GM23248 (cell line): ENCODE measurements around the gene CRYBG1. TPM values are rescaled to one million over a fixed set of nuclear protein-coding genes. Genes with fewer than 3 reads are reported as not detected.
"Not testable (repeated sequence)": the region's sequence is repeated elsewhere in the genome, so short reads cannot be mapped to it uniquely, and the experiment has no call there.

Experiments used
- DNase-seq: peaks from one replicate; pipeline ENCODE4 v3.0.0-alpha.2; 2015
- H2AFZ ChIP-seq: fragments of 200-600 bp; sonication (generic); 2 replicates; pipeline ENCODE4 v1.6.1; 2016; ENCODE audit warnings: antibody characterized with exemption
- H3F3A ChIP-seq: fragments of 200-600 bp; sonication (generic); 2 replicates; pipeline ENCODE4 v1.6.1; 2016; ENCODE audit warnings: mild to moderate bottlenecking, antibody characterized with exemption, mixed run types; ENCODE audit not compliant: insufficient read depth
- H3K27ac ChIP-seq: fragments of 200-600 bp; sonication (generic); 2 replicates; pipeline ENCODE4 v1.5.1; 2016; ENCODE audit warnings: mild to moderate bottlenecking
- H3K27me3 ChIP-seq: fragments of 200-600 bp; sonication (generic); replicated peaks from 2 replicates; pipeline ENCODE4 v1.6.1; 2016; ENCODE audit warnings: mild to moderate bottlenecking; ENCODE audit not compliant: insufficient read depth
- H3K36me3 ChIP-seq: fragments of 200-600 bp; sonication (generic); 2 replicates; pipeline ENCODE4 v1.6.1; 2016; ENCODE audit warnings: low read depth, mild to moderate bottlenecking
- H3K4me1 ChIP-seq: fragments of 200-600 bp; sonication (generic); 2 replicates; pipeline ENCODE4 v1.6.1; 2016; ENCODE audit warnings: mild to moderate bottlenecking; ENCODE audit not compliant: insufficient read depth
- H3K4me2 ChIP-seq: fragments of 200-600 bp; sonication (generic); one replicate; pipeline ENCODE4 v1.6.1; 2016; ENCODE audit warnings: mild to moderate bottlenecking; ENCODE audit not compliant: unreplicated experiment
- H3K4me3 ChIP-seq: fragments of 200-600 bp; sonication (generic); 2 replicates; pipeline ENCODE4 v1.5.1; 2016; ENCODE audit warnings: mild to moderate bottlenecking
- H3K79me2 ChIP-seq: fragments of 200-600 bp; sonication (generic); 2 replicates; pipeline ENCODE4 v1.6.1; 2016; ENCODE audit warnings: mild to moderate bottlenecking; ENCODE audit not compliant: insufficient read depth
- H3K9ac ChIP-seq: fragments of 200-600 bp; sonication (generic); 2 replicates; pipeline ENCODE4 v1.6.1; 2016; ENCODE audit warnings: mild to moderate bottlenecking
- H3K9me2 ChIP-seq: fragments of 200-600 bp; sonication (generic); 2 replicates; pipeline ENCODE4 v1.6.1; 2016; ENCODE audit warnings: mixed run types, mild to moderate bottlenecking, moderate library complexity; ENCODE audit not compliant: insufficient read depth
- H3K9me3 ChIP-seq: fragments of 200-600 bp; sonication (generic); one replicate; pipeline ENCODE4 v1.6.1; 2017; ENCODE audit warnings: low read depth
- H4K20me1 ChIP-seq: fragments of 200-600 bp; sonication (generic); 2 replicates; pipeline ENCODE4 v1.6.0; 2016; ENCODE audit not compliant: insufficient read depth
- EZH2 ChIP-seq: fragments of 200-600 bp; sonication (generic); IDR thresholded peaks from 2 replicates; pipeline ENCODE4 v1.6.1; 2018; ENCODE audit warnings: antibody characterized with exemption, mild to moderate bottlenecking; ENCODE audit not compliant: insufficient read depth, poor library complexity, severe bottlenecking
- EZH2phosphoT487 ChIP-seq: fragments of 200-600 bp; sonication (generic); IDR thresholded peaks from 2 replicates; pipeline ENCODE4 v1.6.1; 2018; ENCODE audit warnings: antibody characterized with exemption, moderate library complexity, mild to moderate bottlenecking, low read depth; ENCODE audit not compliant: insufficient read depth
- WGBS, 2 experiments: methylation state at CpG; one replicate each; pipeline ENCODE4 v1.1.6; 2015 to 2017; ENCODE audit warnings: low lambda C conversion rate in 2 of 2, low coverage in 1 of 2; ENCODE audit errors: missing lambda C conversion rate in 2 of 2; 5-methylcytosine and 5-hydroxymethylcytosine counted together
- in situ Hi-C: fragments of 300-500 bp; cut with MboI; formaldehyde crosslinking; loops from 2 replicates; pipeline ENCODE4 v1.15.0; 2020
- polyA plus RNA-seq: library from polyadenylated mRNA; unstranded; fragments of >200 nt; fragmentation: Nextera tagmentation; extraction: Ambion mirVana; gene quantifications from 2 replicates; pipeline ENCODE4 v1.2.1, GENCODE V29; 2016
- total RNA-seq: library from RNA; depleted of rRNA; stranded (reverse); fragments of >200 nt; shearing (Covaris generic); gene quantifications from 2 replicates; pipeline ENCODE4 v1.2.3, GENCODE V29; 2014

The CRYBG1 gene
- total and polyA plus RNA-seq, 2 experiments from 2014 or later, result 1.9 to 8.4 TPM

- 63 to 64% methylated on average over 3 of the region's 3 CpGs for WGBS, 2 experiments
Measured at GRCh38 chr6:106398621-106399020, 38.1 kb downstream of the CRYBG1 start.

GRCh38 chr6:106405044-106405443 lies 44.5 kb downstream of the CRYBG1 start:
- in situ Hi-C loops, result not testable (repeated sequence)

More at GRCh38 chr6:106398621-106399020, 38.1 kb downstream of the CRYBG1 start:
- Histone ChIP-seq H3K79me2 (no peaks in the 10 kb centered on the region), H2AFZ (no peak overlapping the region), H3K36me3 (no peaks in the 10 kb centered on the region), H3K4me3 (no peak overlapping the region), H3K4me1 (no peaks in the 10 kb centered on the region), H3K27me3 (peaks cover 16% of the 10 kb centered on the region; the same call in 1 of the 2 replicates), H3K27ac (no peak overlapping the region), H3K4me2 (no peak overlapping the region), H3K9me2 (no peaks in the 10 kb centered on the region), H4K20me1 (no peaks in the 10 kb centered on the region), H3K9me3 (no peaks in the 10 kb centered on the region), H3K9ac (no peak overlapping the region), H3F3A (no peaks in the 10 kb centered on the region)
- no peak for DNase-seq
- no peak for TF ChIP-seq EZH2phosphoT487
- no peak for TF ChIP-seq EZH2
- in situ Hi-C loops, result no loop called here

GRCh38 chr6:106411056-106411455 lies 50.5 kb downstream of the CRYBG1 start:
- WGBS, 2 experiments, result 24 to 25% methylated on average over 3 of the region's 3 CpGs
- Histone ChIP-seq H3K4me1 (no peaks in the 10 kb centered on the region), H3F3A (no peaks in the 10 kb centered on the region), H3K79me2 (no peaks in the 10 kb centered on the region), H4K20me1 (no peaks in the 10 kb centered on the region), H3K27me3 (peaks cover 30% of the 10 kb centered on the region), H3K36me3 (no peaks in the 10 kb centered on the region), H3K9me2 (no peaks in the 10 kb centered on the region), H2AFZ (no peak overlapping the region), H3K9ac (no peak overlapping the region), H3K4me3 (no peak overlapping the region), H3K9me3 (no peaks in the 10 kb centered on the region), H3K27ac (no peak overlapping the region), H3K4me2 (no peak overlapping the region)
- TF ChIP-seq EZH2phosphoT487 (no peak), EZH2 (no peak)
- DNase-seq, result no peak
- in situ Hi-C loops, result no loop called here

More at GRCh38 chr6:106405044-106405443, 44.5 kb downstream of the CRYBG1 start:
- not testable (repeated sequence) for H3K9ac ChIP-seq, H3K36me3 ChIP-seq, H3K4me2 ChIP-seq, H3F3A ChIP-seq, H3K27me3 ChIP-seq, H3K79me2 ChIP-seq, H2AFZ ChIP-seq, H4K20me1 ChIP-seq, H3K4me3 ChIP-seq, H3K9me2 ChIP-seq, H3K9me3 ChIP-seq, DNase-seq, H3K27ac ChIP-seq, H3K4me1 ChIP-seq
- WGBS, 2 experiments, result 72 to 80% methylated on average over 5 of the region's 5 CpGs

- no peaks in the 10 kb centered on the region for H3K36me3 ChIP-seq
Measured at GRCh38 chr6:106411643-106412200, 51.2 kb downstream of the CRYBG1 start.

GRCh38 chr6:106413016-106413415 lies 52.5 kb downstream of the CRYBG1 start:
- no peak for DNase-seq
- H3K36me3 ChIP-seq, result no peaks in the 10 kb centered on the region
- no peaks in the 10 kb centered on the region for H3K4me1 ChIP-seq
- H3K4me2 ChIP-seq, result no peak overlapping the region
- no peaks in the 10 kb centered on the region for H3F3A ChIP-seq
- no peaks in the 10 kb centered on the region for H3K9me2 ChIP-seq
- no peak for TF ChIP-seq EZH2
- TF ChIP-seq EZH2phosphoT487, result no peak
- no peaks in the 10 kb centered on the region for H4K20me1 ChIP-seq
- no peak overlapping the region for H3K4me3 ChIP-seq
- no peaks in the 10 kb centered on the region for H3K79me2 ChIP-seq
- H3K27me3 ChIP-seq, result peaks cover 32% of the 10 kb centered on the region
- no peak overlapping the region for H3K9ac ChIP-seq
- no peaks in the 10 kb centered on the region for H3K9me3 ChIP-seq
- H3K27ac ChIP-seq, result no peak overlapping the region
- in situ Hi-C loops, result no loop called here
- H2AFZ ChIP-seq, result no peak overlapping the region

More at GRCh38 chr6:106411643-106412200, 51.2 kb downstream of the CRYBG1 start:
- Histone ChIP-seq H3K27ac (no peak overlapping the region), H3K9me2 (no peaks in the 10 kb centered on the region), H3K27me3 (peaks cover 30% of the 10 kb centered on the region), H3K9ac (no peak overlapping the region), H3K4me1 (no peaks in the 10 kb centered on the region), H2AFZ (no peak overlapping the region), H3K4me3 (no peak overlapping the region), H3K79me2 (no peaks in the 10 kb centered on the region), H3F3A (no peaks in the 10 kb centered on the region), H3K9me3 (no peaks in the 10 kb centered on the region), H3K4me2 (no peak overlapping the region), H4K20me1 (no peaks in the 10 kb centered on the region)
- WGBS, 2 experiments, result 61 to 62% methylated on average over 6 of the region's 6 CpGs
- TF ChIP-seq EZH2phosphoT487 (no peak), EZH2 (no peak)
- no peak for DNase-seq
- in situ Hi-C loops, result no loop called here
